M059J (cell line): ENCODE data around the gene ESYT1. TPM values are rescaled to one million over a fixed set of nuclear protein-coding genes. Genes with fewer than 3 reads are reported as not detected.
"Not testable (repeated sequence)": the region's sequence is repeated elsewhere in the genome, so short reads cannot be mapped to it uniquely, and the experiment has no call there.

Experiments used
- DNase-seq: peaks from one replicate; pipeline ENCODE4 v3.0.0-alpha.2; 2012; ENCODE audit warnings: low read depth
- total RNA-seq: library from RNA; depleted of rRNA; stranded (reverse); fragments of >200 nt; shearing (Covaris generic); gene quantifications from 2 replicates; pipeline ENCODE4 v1.2.3, GENCODE V29; 2014

ESYT1 gene
- total RNA-seq, 1 experiment from 2014 or later: 117 TPM

GRCh38 chr12:56154246-56154771 lies 26.2 kb downstream of the ESYT1 start:
- DNase-seq: no peak

GRCh38 chr12:56154818-56155217 lies 26.8 kb downstream of the ESYT1 start:
- DNase-seq: no peak

DNA sequence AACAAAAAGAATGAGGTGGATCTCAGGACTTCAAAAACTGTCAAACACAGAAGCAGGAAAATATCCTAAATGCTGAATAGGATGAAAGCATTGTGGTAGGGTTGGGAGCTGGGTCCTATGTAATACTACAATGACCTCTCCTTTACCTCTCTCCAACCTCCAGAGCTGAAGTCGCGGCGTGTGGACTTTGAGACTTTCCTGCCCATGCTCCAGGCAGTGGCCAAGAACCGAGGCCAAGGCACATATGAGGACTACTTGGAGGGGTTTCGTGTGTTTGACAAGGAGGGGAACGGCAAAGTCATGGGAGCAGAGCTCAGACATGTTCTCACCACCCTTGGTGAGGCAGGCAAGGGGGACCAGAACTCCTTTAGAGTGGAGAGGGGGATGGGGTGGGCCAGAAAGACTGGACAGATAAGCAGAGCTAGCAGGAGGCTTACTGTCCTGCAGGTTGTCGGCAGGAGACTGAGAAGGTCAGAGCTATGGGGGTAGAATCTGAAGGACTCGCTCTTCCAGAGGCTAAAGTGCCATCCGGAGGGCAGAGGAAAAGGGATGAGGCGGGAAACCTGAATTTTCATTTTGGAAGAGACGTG lies 27.3 kb downstream of the ESYT1 start:
- DNase-seq: no peak

- DNase-seq: not testable (repeated sequence)
These were observed 28.6 kb downstream of the ESYT1 start for GRCh38 chr12:56156464-56157200.

DNA sequence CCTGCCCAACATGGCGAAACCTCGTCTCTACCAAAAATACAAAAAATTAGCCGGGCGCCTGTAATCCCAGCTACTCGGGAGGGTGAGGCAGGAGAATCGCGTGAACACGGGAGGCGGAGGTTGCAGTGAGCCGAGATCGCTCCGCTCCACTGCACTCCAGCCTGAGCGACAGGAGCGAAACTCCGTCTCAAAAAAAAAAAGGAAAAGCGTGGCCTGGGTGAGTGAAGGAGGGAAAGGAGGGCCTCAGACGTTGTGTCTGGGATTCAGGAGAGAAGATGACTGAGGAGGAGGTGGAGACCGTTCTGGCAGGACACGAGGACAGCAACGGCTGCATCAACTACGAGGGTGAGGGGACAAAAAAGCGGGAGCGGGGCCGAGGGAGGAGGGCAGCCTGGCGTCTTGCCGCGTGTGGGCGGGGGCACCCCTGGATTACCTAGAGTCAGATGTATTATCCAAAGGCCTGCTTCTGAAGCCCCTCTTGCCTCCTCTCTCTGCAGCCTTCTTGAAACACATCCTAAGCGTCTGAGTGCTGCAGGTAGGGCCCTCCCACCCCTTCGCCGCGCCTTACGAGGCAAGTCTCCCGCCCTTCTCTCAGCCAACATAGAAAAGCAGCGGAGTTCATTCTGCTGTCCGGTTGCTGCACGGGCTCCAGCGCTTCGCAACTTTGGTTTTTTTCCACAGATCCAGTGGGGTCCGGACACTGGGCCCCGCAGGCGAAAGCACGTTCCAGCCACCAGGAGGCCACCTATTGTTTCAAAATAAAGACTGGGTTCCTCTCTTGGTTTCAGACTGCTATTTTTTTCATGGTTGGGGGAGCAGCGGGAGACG lies 29.3 kb downstream of the ESYT1 start:
- peak; percentile 91 for DNase-seq

- DNase-seq: peak; percentile 97
These were observed 30.2 kb downstream of the ESYT1 start, which contains the start of gene MYL6 for GRCh38 chr12:56158029-56158925. Gene MYL6 (plus strand): TSS chr12:56158359. CDS start chr12:56158402, 43 bp downstream.

DNA sequence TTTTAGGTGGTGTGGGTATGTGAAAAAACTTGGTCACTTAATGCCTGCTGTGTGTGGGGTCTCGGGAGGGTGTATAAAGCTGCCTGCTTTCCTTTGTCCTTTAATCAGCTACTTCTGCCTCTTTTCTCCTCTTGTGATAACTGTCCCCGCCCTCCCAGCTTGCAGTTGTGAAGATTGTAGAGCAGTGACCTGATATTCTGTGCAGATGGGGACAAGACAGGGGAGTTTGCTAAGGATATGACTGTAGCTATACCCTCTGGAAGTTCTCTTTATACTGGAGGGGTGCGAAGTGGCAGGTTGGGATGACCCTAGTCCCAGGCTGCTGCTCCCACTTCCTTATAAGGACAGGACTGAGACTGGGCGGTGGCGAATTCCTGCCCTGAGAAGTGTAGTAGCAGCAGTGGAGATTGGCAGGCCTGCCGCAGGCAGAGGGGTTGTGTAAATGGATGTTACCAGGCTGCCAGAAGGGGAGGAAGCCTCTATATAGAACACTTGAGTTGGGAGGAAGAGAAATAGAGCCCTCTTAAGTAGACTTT lies 30.9 kb downstream of the ESYT1 start:
- DNase-seq: peak; percentile 82

DNA sequence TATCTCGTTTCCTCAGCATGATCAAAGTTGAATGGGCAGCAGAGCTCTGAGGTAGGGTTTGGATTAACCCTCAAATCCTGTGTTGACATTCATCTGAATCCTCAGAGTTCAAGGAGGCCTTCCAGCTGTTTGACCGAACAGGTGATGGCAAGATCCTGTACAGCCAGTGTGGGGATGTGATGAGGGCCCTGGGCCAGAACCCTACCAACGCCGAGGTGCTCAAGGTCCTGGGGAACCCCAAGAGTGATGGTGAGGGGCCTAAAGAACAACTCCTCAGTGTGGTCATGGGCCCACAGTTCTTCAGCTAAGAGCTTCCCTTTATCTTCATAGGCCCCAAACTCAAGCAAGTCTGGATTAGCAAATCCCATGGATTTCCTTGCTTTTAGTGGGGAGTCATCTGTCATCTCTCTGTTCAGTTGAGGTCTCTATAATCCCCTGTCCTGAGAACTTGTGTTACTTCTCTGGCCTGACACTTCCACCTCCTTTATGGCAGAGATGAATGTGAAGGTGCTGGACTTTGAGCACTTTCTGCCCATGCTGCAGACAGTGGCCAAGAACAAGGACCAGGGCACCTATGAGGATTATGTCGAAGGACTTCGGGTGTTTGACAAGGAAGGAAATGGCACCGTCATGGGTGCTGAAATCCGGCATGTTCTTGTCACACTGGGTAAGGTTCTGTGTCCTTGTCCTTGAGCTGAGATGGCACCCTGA lies 31.6 kb downstream of the ESYT1 start:
- DNase-seq: no peak

DNA sequence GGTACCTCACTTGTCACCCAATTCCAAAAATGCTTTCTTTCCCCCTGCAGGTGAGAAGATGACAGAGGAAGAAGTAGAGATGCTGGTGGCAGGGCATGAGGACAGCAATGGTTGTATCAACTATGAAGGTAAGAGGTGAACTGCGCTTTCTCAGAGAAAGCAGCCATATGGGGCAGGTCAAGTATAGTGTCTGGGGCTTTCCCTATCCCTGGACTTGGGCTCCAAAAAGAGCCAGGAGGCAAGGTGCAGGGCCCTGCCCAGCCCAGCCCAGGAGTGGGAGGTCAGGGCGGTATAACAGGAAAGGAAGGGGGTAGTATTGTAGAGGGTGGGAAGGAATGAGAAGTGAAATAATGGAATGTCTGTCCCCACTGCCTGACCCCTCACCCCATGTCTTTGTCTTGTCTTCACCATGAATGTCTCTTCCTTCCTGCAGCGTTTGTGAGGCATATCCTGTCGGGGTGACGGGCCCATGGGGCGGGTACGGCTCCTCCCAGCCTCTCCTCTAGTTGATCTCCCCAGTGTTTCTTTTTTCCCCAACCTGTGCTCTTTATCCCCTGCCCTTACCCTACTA lies 32.2 kb downstream of the ESYT1 start:
- DNase-seq: peak; percentile 35

DNA sequence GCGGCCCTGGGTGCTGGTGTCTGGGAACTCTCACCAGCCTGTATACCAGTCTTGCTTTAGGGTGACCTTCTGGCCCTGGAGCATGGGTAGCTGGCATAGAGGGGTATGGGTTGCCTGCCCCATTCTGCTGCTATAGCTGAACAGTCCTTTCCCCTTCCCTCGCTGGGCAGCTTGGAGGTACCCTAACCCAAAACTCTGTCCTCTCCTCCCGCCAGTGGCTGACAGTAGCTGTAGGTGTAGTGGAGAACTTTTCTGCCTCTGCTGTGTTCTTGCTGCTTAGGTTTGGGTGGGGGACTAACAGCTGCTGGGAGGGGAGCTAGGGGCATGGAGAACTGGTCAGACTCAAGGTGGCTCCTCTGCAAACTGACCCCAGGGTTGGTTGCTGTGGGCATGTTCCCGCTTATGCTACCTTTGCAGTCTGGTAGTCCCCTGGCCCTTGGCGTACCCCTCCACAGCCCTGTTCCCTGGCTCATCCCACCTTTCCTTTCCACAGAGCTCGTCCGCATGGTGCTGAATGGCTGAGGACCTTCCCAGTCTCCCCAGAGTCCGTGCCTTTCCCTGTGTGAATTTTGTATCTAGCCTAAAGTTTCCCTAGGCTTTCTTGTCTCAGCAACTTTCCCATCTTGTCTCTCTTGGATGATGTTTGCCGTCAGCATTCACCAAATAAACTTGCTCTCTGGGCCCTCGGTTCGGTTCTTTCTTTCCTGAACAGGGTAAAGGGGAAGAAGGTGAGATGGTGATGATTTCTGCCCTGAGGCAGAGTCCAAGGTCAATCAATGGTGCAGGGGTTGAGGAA lies 33.0 kb downstream of the ESYT1 start:
- DNase-seq: no peak

GRCh38 chr12:56161690-56162351 lies 33.8 kb downstream of the ESYT1 start:
- DNase-seq: no peak

DNA sequence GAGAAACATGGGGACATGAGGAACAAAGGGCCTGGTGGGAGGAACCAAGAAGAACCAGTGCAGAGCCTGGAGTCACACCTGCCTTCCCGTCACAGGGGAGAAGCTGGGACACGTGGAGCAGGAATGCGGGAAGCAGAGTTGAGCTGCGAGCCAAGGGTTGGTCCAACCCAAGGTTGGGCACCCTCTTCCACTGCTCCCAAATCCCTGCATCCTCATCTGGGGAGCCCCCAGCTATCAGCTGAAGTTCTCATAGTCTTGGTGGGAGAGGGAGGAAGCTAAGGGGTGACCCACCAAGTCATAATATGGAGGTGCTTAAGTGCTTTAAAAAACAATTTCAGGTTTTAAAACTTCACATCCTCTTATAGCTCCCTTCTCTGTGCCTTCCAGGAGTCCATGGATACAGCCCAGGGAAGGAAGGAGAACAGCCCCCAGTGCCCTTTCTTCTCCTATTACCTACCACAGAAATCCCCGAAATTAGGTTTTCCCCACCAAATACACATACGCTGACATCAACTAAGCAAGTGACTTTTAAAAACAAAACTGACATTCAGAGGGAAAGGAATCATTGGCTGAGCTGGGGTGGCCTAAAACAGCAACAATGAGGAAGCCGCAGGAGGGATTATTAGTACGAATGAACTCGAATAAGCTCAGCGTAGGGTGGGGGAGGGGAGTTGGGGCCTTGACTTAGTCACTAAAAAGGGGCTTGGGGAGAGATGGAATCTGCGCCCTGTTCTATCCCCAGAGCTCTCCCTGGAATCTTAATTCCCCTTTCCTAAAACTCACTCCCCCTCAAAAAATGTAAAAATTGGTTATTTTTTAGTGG lies 34.6 kb downstream of the ESYT1 start:
- DNase-seq: no peak

- peak; percentile 25 for DNase-seq
These were observed 35.7 kb downstream of the ESYT1 start for GRCh38 chr12:56163533-56164344.

DNA sequence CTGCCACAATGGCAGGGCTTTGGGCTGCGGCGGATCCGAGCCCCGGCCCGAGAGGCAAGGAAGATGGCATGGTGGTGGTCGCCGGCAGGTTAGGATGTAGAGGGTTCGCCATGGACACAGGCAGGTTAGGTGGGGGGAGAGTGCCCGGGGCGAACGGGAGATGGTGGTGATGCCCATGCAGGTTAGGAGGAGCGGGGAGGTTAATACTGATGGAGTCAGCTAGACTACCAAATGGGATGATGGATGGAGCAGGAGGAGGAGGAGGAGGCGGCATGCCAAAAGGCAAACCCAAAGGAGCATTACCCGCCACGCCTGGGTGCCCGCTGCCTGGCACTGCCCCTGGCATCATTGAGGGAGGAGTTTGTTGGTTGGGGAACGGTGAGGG lies 36.3 kb downstream of the ESYT1 start:
- no peak for DNase-seq

DNA sequence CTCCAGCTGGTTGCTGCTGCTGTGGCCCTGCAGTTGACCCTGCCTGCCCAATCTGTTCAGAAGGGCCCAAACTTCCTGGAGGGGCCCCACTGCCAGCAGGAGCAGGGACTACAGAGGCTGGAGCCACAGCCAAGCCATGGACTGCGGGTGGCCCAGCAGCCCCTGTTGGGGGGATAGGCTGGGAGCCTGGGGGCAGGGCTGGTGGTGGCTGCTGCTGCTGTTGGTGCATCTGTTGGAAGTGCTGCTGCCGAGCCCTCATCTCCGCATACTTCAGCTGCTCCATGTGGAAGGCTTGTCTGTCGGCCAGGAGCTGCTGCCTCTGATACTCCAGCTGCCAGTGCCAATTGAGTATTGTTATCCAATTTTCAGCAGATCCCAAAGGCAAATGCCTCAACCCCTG lies 37.3 kb downstream of the ESYT1 start:
- DNase-seq: no peak

- DNase-seq: no peak
These were observed 41.2 kb downstream of the ESYT1 start for GRCh38 chr12:56169229-56169759.

DNA sequence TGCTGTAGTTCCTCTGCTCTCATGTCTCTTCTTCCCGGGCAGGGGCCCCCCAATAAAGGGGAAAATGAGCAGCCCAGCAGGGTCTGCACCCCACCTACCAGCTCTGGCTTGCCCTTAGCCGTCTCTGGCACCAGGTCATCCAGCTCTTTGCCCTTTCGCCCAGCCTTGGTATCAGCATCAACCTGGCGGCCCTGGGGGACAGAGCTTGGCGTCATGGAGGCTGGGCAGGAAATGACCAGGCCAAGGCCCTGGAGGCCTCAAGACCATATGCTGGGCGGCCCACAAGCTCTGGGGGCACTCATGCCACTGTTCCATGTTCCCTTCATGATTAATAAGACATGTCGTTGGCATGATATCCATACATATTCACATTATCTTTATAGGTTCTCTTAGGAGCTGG lies 44.8 kb downstream of the ESYT1 start:
- DNase-seq: no peak
